HG03575 (cell line): ENCODE data around the gene RPL3.
"Not testable (repeated sequence)": the region's sequence is repeated elsewhere in the genome, so short reads cannot be mapped to it uniquely, and the experiment has no call there.

Source experiments
- ATAC-seq: cut with Tn5 transposase; IDR thresholded peaks from one replicate; pipeline ENCODE4 v1.9.1; 2021; ENCODE audit not compliant: unreplicated experiment, insufficient number of reproducible peaks, low FRiP score; ENCODE audit errors: extremely low read depth

The RPL3 gene

GRCh38 chr22:39319284-39320022 is at the start of gene RPL3:
RPL3 (minus strand) TSS chr22:39319623; CDS start chr22:39319597, 26 bp downstream.
- ATAC-seq, result no peak

DNA sequence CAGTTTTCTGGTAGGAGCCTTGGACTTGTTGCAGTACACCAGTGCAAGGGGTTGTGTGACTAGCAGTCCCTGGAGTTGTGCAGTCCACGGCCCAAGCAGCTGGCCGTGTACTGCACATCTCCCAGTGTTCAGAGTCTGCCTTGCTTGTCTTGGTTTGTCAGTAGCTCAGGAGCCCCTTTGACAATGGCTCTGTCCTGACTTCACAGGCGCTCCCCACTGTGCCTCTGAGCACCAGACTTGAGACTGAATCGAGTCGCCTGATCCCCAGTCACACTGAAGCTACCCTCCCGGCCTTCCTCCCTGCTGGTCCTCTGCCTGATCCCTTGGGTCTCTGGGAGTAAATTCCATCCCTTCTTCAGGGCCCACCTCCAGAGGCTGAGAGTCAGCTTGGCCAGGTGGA is 49.8 kb upstream of the RPL3 start:
- ATAC-seq, result no peak

DNA sequence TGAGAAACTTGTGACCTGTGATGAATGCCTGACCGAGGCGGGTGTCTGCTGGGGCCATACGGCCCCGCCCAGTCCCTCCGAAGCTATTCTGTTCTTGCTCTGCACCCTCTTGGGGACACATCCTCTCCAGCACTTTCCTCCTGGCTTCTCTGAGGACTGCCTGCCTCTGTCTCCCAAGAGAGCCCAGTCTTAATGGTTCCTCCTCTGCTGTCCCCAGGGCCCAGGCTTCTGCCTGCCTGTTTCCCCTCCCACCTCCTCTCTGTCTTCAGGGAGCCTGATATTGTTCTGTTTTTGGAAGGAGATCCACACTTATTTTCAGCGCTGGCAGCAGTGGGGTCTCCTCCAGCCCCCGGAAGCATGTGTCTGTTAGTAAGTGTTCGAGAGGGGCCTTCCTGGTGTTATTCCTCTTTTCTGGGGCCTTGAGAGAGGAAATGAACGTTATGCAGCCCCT is 49.1 kb upstream of the RPL3 start:
- ATAC-seq, result no peak

- no peak for ATAC-seq
Observed at GRCh38 chr22:39367035-39367434, 47.6 kb upstream of the RPL3 start.

- ATAC-seq, result no peak
Observed at GRCh38 chr22:39365492-39365780, 46.0 kb upstream of the RPL3 start.

DNA sequence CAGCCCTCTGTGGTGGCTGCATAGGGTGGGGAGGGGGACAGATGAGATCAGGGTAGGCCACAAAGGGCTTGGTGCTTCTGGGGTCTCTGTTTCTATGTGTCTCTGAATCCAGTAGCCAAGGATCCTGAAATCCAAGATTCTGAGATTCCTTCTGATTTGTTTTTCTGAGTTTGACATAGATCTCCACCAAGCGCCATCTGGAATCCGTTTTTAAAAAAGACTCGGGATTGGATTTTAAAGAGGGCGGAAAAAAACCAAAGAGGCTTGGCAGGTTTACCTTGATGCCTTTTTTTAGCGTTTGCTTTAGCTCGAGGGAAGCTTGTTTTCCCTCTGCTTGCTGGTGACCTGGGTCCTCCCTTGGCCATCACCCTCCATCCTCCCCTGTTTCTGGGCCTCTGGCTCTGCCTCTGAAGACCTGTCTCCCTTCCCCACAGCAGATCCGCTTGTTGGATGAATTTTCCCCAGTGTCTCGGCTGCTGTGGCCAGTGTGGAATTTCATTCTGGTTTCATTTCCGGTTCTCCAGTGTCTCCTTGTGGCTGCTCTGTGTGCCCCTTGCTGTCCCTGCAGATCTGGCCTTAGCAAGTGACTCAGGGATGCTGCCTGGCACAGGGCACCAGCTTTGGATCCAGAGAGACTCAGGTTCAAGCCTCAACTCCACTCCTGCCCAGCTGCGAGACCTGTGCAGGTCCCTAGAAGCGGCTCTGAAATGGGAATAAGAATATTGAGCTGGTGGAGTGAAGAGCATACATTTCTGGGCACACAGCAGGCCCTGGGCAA is 45.5 kb upstream of the RPL3 start:
- ATAC-seq, result no peak

DNA sequence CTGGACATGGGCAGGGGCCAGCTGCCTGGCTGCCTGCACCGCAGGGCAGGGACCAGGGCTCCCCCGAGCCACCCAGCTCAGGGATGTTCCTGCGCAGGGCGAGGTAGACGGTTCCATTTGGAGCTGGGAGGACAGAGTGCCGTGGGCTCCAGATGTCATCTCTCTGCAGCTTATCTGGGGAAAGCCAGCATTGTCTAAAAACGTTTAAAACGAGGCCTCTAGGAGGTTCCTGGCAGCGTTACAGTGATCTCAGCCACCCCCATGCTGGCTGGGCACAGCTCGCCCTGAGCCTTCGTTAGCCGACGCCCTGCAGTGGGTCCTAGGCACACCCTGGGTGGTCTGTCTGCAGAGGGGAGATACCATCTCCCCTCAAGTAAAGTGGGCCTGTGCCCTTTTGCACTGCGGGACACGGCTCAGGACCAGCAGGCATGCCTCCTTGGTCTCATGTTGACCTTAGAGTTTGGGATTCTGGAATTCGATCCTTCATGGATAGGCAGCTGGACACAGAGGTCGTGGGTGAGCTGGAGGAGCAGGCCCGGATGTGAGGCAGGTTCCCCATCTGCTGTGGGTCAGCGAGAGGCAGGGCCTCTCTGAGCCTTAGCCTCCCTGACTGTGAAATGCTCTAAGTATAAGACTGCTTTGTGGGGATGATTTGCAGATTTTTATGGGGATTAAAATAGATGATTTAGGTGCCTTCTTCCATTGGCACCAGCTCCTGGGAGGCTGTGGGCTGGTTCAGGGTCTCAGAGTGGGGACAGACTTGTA is 44.5 kb upstream of the RPL3 start:
- ATAC-seq, result no peak

GRCh38 chr22:39362932-39363331 is 43.5 kb upstream of the RPL3 start:
- ATAC-seq, result no peak

DNA sequence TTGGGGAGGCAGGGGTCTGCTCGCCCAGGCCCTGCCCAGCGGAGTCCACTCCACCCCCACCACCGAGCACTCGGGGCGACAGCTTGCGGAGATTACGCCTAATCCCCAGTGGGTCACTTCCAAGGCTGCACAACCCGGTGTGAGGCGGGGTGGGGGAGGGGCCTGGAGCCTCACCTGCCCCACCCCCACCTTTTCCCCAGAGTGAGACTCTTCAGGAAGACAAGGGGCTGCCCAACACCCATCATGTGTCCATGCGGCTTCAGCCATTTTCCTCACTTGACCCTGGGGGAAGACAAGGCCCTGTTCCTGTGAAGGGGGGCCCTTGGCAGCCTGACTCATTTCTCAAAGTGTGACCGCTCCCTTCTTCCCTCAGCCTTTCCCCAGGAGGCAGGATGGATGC is 42.8 kb upstream of the RPL3 start:
- ATAC-seq, result no peak

DNA sequence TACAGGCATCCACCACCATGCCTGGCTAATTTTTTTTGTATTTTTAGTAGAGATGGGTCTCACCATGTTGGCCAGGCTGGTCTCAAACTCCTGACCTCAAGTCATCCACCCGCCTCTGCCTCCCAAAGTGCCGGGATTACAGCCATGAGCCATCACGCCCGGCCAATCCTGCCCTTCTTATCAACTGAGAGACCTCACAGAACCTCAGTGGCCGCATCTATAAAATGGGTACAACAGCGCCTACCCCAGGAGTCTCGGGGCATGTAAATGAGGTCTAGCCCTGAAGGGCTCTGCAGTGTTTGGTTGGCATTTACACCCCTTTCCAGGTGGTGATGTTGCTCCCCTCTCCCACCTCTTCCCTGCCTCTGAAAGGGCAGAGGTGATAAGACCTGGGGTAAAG is 42.1 kb upstream of the RPL3 start:
- ATAC-seq, result no peak

- ATAC-seq, result no peak
Observed at GRCh38 chr22:39360674-39361413, 41.4 kb upstream of the RPL3 start.

- no peak for ATAC-seq
Observed at GRCh38 chr22:39360242-39360641, 40.8 kb upstream of the RPL3 start.

DNA sequence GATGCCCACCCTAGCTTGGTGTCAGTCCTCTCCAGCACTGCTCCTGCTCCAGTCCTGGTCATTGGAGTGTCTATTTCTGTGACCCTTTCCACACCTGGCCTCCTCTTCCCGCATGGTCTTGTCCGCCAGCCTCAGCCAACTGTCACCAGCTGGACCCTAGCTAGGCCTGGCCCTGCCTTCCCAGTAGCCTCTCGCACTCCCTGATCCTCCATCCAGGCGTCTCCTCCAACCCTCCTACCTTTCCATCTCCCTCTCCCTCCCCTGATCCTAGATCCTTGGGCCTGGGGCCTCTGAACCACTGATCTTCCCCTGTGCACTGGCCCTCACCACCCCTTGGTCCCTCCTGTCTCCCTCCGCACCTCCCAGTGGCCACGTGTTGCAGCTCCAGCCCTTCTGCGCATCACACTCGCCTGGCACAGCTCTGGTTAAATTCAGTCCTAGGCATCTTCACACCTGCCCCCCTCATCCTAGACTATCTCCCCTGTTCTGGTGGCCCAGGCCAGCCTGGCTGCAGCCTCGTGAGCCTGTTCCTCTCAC is 40.3 kb upstream of the RPL3 start:
- no peak for ATAC-seq

- not testable (repeated sequence) for ATAC-seq
Observed at GRCh38 chr22:39358197-39358596, 38.8 kb upstream of the RPL3 start.

DNA sequence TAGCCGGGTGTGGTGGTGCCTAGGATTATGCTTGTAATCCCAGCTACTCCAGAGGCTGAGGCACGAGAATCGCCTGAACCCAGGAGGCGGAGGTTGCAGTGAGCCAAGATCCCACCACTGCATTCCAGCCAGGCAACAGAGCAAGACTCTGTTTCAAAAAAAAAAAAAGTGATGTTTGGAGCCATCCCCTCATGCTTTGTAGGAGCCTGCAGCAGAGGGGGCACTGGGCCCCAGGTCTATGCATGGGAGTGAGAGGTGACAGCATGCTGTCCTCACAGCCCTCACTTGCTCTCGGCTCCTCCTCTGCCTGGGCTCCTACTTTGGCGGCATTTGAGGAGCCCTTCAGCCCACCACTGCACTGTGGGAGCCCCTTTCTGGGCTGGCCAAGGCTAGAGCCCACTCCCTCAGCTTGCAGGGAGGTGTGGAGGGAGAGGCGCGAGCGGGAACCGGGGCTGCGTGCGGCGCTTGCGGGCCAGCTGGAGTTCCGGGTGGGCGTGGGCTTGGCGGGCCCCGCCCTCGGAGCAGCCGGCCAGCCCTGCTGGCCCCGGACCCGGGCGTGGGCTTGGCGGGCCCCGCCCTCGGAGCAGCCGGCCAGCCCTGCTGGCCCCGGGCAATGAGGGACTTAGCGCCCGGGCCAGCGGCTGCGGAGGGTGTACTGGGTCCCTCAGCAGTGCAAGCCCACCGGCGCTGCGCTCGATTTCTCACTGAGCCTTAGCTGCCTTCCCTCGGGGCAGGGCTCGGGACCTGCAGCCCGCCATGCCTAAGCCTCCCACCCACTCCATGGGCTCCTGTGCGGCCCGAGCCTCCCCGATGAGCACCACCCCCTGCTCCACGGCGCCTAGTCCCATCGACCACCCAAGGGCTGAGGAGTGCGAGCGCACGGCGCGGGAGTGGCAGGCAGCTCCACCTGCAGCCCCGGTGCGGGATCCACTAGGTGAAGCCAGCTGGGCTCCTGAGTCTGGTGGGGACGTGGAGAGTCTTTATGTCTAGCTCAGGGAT is 38.0 kb upstream of the RPL3 start:
- not testable (repeated sequence) for ATAC-seq

DNA sequence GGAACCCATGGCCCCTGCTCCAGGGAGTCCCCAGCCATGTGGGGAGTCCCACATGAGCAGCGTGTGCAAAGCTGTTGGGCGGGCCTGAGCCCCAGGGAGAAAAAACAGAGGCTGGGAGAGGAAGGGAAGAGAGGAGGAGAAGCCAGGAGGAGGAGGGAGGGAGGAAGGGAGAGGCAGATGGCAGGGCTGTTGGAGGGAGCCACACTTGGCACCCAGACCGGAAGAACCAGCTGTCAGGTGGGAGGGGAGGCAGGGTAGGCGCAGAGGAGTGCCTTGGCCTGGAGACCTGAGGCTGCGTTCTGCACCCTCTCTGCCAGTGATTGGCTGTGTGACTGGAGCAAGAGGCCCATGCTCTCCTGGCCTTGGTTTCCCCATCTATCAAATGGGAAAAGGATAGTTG is 37.0 kb upstream of the RPL3 start:
- ATAC-seq, result no peak

DNA sequence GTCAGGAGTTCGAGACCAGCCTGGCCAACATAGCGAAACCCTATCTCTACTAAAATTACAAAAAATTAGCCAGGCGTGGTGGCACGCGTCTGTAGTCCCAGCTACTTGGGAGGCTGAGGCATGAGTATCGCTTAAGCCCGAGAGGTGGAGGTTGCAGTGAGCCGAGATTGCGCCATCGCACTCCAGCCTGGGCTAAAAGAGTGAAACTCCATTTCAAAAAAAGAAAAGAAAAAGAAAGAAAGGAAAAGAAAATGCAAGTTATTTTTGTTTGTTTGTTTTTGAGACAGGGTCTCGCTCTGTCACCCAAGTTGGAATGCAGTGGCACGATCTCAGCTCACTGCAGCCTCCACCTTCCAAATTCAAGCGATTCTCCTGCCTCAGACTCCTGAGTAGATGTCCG is 36.4 kb upstream of the RPL3 start:
- not testable (repeated sequence) for ATAC-seq

DNA sequence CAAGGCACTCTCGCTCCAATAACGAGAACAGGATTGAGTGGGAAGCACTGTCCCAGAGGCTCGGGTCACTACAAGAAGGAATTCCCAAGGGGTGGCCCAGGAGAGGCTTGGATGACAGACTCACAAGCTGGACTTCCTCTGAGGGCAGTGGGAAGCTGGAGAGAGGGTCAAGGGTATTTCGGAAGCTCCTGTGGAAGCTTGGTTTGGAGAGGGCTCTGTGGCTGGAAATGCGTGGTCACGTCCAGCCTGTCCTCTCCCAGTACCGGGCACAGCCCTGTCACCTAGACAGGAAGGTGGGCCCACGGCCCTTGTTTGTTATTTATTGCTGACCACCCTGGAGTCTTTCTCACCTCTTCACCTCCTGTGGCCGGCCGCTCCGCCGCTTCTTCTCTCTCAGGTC is 35.7 kb upstream of the RPL3 start:
- no peak for ATAC-seq
